Measurements from ENCODE around the gene CLDN24.

CLDN24 gene

GRCh38 chr4:183320211-183321059 is 1.8 kb downstream of the CLDN24 start, which contains the start of gene CLDN22:
Gene CLDN22 (minus strand): TSS chr4:183320276. CDS start chr4:183320218, 58 bp downstream.
- no peak for DNase-seq

GRCh38 chr4:183318656-183319055 is 3.6 kb downstream of the CLDN24 start:
- DNase-seq, result no peak

- no peak for DNase-seq
Measured at GRCh38 chr4:183314806-183315205, 7.4 kb downstream of the CLDN24 start.

GRCh38 chr4:183314336-183314735 is 7.9 kb downstream of the CLDN24 start:
- DNase-seq, result no peak

- DNase-seq, result no peak
Measured at GRCh38 chr4:183312841-183313240, 9.4 kb downstream of the CLDN24 start.

- DNase-seq, result no peak
Measured at GRCh38 chr4:183306811-183307210, 15.4 kb downstream of the CLDN24 start.

GRCh38 chr4:183304538-183304937 is 17.7 kb downstream of the CLDN24 start:
- DNase-seq, result no peak

GRCh38 chr4:183304067-183304466 is 18.2 kb downstream of the CLDN24 start:
- no peak for DNase-seq

GRCh38 chr4:183303301-183303700 is 18.9 kb downstream of the CLDN24 start:
- no peak for DNase-seq

- no peak for DNase-seq
Measured at GRCh38 chr4:183300655-183301054, 21.6 kb downstream of the CLDN24 start.

- DNase-seq, result no peak
Measured at GRCh38 chr4:183300070-183300469, 22.2 kb downstream of the CLDN24 start.

GRCh38 chr4:183299464-183299863 is 22.8 kb downstream of the CLDN24 start:
- no peak for DNase-seq

- no peak for DNase-seq
Measured at GRCh38 chr4:183297675-183298074, 24.6 kb downstream of the CLDN24 start.

GRCh38 chr4:183295711-183296110 is 26.5 kb downstream of the CLDN24 start:
- no peak for DNase-seq

GRCh38 chr4:183291070-183291469 is 31.2 kb downstream of the CLDN24 start:
- no peak for DNase-seq

- no peak for DNase-seq
Measured at GRCh38 chr4:183289688-183290087, 32.5 kb downstream of the CLDN24 start.

- no peak for DNase-seq
Measured at GRCh38 chr4:183288955-183289354, 33.3 kb downstream of the CLDN24 start.

- DNase-seq, result no peak
Measured at GRCh38 chr4:183287677-183288076, 34.5 kb downstream of the CLDN24 start.

- DNase-seq, result no peak
Measured at GRCh38 chr4:183287309-183287659, 34.9 kb downstream of the CLDN24 start.

- no peak for DNase-seq
Measured at GRCh38 chr4:183286590-183287308, 35.5 kb downstream of the CLDN24 start.

- no peak for DNase-seq
Measured at GRCh38 chr4:183285886-183286285, 36.3 kb downstream of the CLDN24 start.

GRCh38 chr4:183284965-183285364 is 37.3 kb downstream of the CLDN24 start:
- no peak for DNase-seq

GRCh38 chr4:183284258-183284785 is 37.9 kb downstream of the CLDN24 start:
- DNase-seq, result no peak

- no peak for DNase-seq
Measured at GRCh38 chr4:183276106-183276505, 46.1 kb downstream of the CLDN24 start.
